ENCODE results near the gene NFIC. TPM values are rescaled to one million over a fixed set of nuclear protein-coding genes. Genes with fewer than 3 reads are reported as not detected.
A peak's percentile ranks its signal among the peaks of the same experiment; 100 is the strongest.

The NFIC gene
- total and polyA plus RNA-seq, 10 of the 15 experiments (the other 5 are each of a cell fraction or from before 2014, with no cell fraction given): 0.71 to 53.5 (median 10.2) TPM

DNA sequence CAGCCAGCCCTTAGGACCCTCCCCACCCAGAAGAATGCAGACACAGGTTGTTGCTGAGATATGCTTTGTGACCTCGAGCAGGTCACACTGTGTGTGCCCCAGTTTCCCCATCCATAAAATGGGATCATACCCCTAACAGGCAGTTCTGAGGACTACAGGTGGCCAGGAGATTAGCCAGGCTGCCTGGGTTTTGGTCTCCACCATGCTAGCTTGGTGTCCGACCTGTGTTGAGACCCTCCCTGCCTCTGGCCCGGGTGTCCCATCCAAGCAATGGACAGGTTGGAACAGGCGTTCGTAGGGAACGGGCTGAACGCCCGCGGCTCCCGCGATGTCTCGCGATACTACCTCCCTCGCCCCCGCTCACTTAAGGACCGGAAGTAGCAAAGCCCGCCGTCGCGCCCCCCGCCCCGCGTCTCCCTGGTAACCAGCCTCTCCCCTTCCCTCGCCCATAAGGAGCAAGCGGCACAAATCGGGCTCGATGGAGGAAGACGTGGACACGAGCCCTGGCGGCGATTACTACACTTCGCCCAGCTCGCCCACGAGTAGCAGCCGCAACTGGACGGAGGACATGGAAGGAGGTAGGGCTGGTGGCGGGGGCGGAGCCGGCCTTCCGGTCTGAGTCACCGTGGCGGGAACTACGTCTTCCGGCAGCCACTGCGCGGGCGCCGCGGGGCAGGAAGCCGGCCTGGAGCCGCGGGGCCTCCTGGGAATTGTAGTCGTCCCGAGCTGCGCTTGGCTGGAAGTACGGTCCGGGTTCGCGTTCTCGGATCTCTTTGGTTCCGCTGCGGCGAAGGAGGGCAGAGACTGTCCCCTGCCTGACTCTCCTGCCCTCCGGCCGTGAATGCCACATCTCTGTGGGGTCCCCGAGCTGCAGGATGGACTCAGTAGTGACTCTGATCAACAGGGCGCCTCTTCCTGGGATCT, 68.5 kb downstream of the NFIC start (continued):
- TF ChIP-seq, protein P1, sequence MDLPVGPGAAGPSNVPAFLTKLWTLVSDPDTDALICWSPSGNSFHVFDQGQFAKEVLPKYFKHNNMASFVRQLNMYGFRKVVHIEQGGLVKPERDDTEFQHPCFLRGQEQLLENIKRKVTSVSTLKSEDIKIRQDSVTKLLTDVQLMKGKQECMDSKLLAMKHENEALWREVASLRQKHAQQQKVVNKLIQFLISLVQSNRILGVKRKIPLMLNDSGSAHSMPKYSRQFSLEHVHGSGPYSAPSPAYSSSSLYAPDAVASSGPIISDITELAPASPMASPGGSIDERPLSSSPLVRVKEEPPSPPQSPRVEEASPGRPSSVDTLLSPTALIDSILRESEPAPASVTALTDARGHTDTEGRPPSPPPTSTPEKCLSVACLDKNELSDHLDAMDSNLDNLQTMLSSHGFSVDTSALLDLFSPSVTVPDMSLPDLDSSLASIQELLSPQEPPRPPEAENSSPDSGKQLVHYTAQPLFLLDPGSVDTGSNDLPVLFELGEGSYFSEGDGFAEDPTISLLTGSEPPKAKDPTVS (IDR thresholded peaks at IDR 0.05; ENCODE audit: low read depth, low read length): no peak
- 0 out of 2 replicates have a peak, but pooled peaks have one; percentile 28 for TF ChIP-seq JUNB (IDR thresholded peaks at IDR 0.05)
- peak; percentile 82 for TF ChIP-seq CREB1 (IDR thresholded peaks at IDR 0.05; ENCODE audit: low read depth)
- TF ChIP-seq KLF5 (IDR thresholded peaks at IDR 0.05; ENCODE audit: partially characterized antibody): no peak
- no peak for TF ChIP-seq ESRRA (IDR thresholded peaks at IDR 0.05; ENCODE audit: low read length)
- no peak for TF ChIP-seq MTA3 (IDR thresholded peaks at IDR 0.05; ENCODE audit: borderline replicate concordance, low read length)
- peak; percentile 73 for TF ChIP-seq BRCA1 (IDR thresholded peaks at IDR 0.05; ENCODE audit: low read depth, low read length)
- TF ChIP-seq, protein P2, sequence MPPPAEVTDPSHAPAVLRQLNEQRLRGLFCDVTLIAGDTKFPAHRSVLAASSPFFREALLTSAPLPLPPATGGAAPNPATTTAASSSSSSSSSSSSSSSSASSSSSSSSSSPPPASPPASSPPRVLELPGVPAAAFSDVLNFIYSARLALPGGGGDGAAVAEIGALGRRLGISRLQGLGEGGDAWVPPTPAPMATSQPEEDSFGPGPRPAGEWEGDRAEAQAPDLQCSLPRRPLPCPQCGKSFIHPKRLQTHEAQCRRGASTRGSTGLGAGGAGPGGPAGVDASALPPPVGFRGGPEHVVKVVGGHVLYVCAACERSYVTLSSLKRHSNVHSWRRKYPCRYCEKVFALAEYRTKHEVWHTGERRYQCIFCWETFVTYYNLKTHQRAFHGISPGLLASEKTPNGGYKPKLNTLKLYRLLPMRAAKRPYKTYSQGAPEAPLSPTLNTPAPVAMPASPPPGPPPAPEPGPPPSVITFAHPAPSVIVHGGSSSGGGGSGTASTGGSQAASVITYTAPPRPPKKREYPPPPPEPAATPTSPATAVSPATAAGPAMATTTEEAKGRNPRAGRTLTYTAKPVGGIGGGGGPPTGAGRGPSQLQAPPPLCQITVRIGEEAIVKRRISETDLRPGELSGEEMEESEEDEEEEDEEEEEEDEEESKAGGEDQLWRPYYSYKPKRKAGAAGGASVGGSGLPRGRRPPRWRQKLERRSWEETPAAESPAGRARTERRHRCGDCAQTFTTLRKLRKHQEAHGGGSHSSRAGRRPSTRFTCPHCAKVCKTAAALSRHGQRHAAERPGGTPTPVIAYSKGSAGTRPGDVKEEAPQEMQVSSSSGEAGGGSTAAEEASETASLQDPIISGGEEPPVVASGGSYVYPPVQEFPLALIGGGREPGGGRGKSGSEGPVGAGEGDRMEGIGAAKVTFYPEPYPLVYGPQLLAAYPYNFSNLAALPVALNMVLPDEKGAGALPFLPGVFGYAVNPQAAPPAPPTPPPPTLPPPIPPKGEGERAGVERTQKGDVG (CRISPR knock-in tag; IDR thresholded peaks at IDR 0.05): no peak
- no peak for TF ChIP-seq SUPT20H (IDR thresholded peaks at IDR 0.05; ENCODE audit: borderline replicate concordance, control insufficient read depth, low read depth, low read length)
- no peak for TF ChIP-seq ZNF384 (IDR thresholded peaks at IDR 0.05; ENCODE audit: borderline replicate concordance, low read depth, low read length)
- TF ChIP-seq ETV6 (conservative IDR thresholded peaks at IDR 0.05 in 1 of 2, IDR thresholded peaks at IDR 0.05 in 1 of 2; ENCODE audit: borderline replicate concordance in 1 of 2, low read depth in 1 of 2): no peak
- TF ChIP-seq PML (IDR thresholded peaks at IDR 0.05; ENCODE audit: low read length): peak; percentile 46; the same call in 1 of the 2 replicates
- TF ChIP-seq, protein P3, sequence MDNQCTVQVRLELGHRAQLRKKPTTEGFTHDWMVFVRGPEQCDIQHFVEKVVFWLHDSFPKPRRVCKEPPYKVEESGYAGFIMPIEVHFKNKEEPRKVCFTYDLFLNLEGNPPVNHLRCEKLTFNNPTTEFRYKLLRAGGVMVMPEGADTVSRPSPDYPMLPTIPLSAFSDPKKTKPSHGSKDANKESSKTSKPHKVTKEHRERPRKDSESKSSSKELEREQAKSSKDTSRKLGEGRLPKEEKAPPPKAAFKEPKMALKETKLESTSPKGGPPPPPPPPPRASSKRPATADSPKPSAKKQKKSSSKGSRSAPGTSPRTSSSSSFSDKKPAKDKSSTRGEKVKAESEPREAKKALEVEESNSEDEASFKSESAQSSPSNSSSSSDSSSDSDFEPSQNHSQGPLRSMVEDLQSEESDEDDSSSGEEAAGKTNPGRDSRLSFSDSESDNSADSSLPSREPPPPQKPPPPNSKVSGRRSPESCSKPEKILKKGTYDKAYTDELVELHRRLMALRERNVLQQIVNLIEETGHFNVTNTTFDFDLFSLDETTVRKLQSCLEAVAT (IDR thresholded peaks at IDR 0.05): peak; percentile 25; the same call in 1 of the 2 replicates
- TF ChIP-seq NFYA (IDR thresholded peaks at IDR 0.05; ENCODE audit: borderline replicate concordance, low read depth, low read length): no peak
- peak; percentile 44 for TF ChIP-seq RELA (IDR thresholded peaks at IDR 0.05; ENCODE audit: borderline replicate concordance, partially characterized antibody)
- TF ChIP-seq, protein P4, sequence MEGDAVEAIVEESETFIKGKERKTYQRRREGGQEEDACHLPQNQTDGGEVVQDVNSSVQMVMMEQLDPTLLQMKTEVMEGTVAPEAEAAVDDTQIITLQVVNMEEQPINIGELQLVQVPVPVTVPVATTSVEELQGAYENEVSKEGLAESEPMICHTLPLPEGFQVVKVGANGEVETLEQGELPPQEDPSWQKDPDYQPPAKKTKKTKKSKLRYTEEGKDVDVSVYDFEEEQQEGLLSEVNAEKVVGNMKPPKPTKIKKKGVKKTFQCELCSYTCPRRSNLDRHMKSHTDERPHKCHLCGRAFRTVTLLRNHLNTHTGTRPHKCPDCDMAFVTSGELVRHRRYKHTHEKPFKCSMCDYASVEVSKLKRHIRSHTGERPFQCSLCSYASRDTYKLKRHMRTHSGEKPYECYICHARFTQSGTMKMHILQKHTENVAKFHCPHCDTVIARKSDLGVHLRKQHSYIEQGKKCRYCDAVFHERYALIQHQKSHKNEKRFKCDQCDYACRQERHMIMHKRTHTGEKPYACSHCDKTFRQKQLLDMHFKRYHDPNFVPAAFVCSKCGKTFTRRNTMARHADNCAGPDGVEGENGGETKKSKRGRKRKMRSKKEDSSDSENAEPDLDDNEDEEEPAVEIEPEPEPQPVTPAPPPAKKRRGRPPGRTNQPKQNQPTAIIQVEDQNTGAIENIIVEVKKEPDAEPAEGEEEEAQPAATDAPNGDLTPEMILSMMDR (IDR thresholded peaks at IDR 0.05 in 2 of 3, conservative IDR thresholded peaks at IDR 0.05 in 1 of 3; ENCODE audit: control insufficient read depth in 2 of 3, extremely low read depth in 1 of 3, insufficient read depth in 1 of 3, low read depth in 3 of 3, low read length in 3 of 3): no peak
